Endothelial cell of umbilical vein (primary cell): ENCODE measurements around the gene LMAN1L. TPM values are rescaled to one million over a fixed set of nuclear protein-coding genes. Genes with fewer than 3 reads are reported as not detected.

Experiments used
- BruUV-seq: library from RNA; stranded (reverse); fragments of 400-500 nt; replicated peaks from 2 replicates; lab custom pipeline; 2021; lab: Mats Ljungman, UMichigan
- CTCF ChIA-PET: fragments of 300-600, 350-600 bp; sonication (Branson Sonifier 250); formaldehyde crosslinking; loops from one replicate; lab custom pipeline; 2021; ENCODE audit warnings: antibody characterized with exemption, inconsistent platforms; lab: Charles Lee
- POLR2A ChIA-PET: fragments of 300-600, 350-600 bp; sonication (Branson Sonifier 250); formaldehyde crosslinking; loops from one replicate; lab custom pipeline; 2021; ENCODE audit warnings: antibody characterized with exemption, inconsistent platforms; lab: Charles Lee
- DNase-seq: peaks from one replicate; pipeline ENCODE4 v3.0.0-alpha.2; 2011; ENCODE audit warnings: low read depth, low spot score
- FAIRE-seq: peaks from 2 replicates; lab custom pipeline; 2011; peaks lifted over from hg19 to GRCh38; lab: Jason Lieb, UNC
- H2AFZ ChIP-seq: 2 replicates; pipeline ENCODE4 v1.6.0; 2012; ENCODE audit warnings: low read depth, low read length, control low read depth, inconsistent platforms
- H3K27ac ChIP-seq: 2 replicates; pipeline ENCODE4 v1.5.1; 2011; ENCODE audit warnings: low read depth, mild to moderate bottlenecking, control low read depth, low read length, moderate library complexity; ENCODE audit not compliant: insufficient read depth
- H3K27me3 ChIP-seq, 2 experiments: 2 replicates each; pipeline versions ENCODE4 v1.6.0 to v1.6.1; 2011; ENCODE audit warnings: low read length in 2 of 2, mixed read lengths in 1 of 2; ENCODE audit not compliant: control insufficient read depth in 2 of 2, insufficient read depth in 2 of 2
- H3K36me3 ChIP-seq, 2 experiments: 2 replicates in 1 of 2; 3 replicates in 1 of 2; pipeline ENCODE4 v1.5.1; 2011; ENCODE audit warnings: low read length in 2 of 2, mild to moderate bottlenecking in 1 of 2, moderate library complexity in 1 of 2; ENCODE audit not compliant: control insufficient read depth in 2 of 2, insufficient read depth in 2 of 2; ENCODE audit errors: extremely low read depth in 1 of 2
- H3K4me1 ChIP-seq: 3 replicates; pipeline ENCODE4 v1.5.1; 2011; ENCODE audit warnings: mild to moderate bottlenecking, low read length; ENCODE audit not compliant: control insufficient read depth, insufficient read depth; ENCODE audit errors: extremely low read depth
- H3K4me2 ChIP-seq: 2 replicates; pipeline ENCODE4 v1.6.1; 2011; ENCODE audit warnings: low read length, control low read depth, mixed read lengths; ENCODE audit not compliant: insufficient read depth
- H3K4me3 ChIP-seq, 3 experiments: fragments of 200-600 bp in 1 of 3; sonication (generic), shearing (Covaris generic) in 1 of 3; replicated peaks in 1 of 3; 2 replicates each; pipeline ENCODE4 v1.5.1; 2011 to 2016; ENCODE audit warnings: control low read depth in 3 of 3, low read length in 3 of 3, mild to moderate bottlenecking in 2 of 3, inconsistent platforms in 1 of 3, low read depth in 1 of 3, moderate library complexity in 1 of 3; ENCODE audit not compliant: insufficient read depth in 1 of 3
- H3K79me2 ChIP-seq: 2 replicates; pipeline ENCODE4 v1.6.0; 2012; ENCODE audit warnings: low read length, inconsistent platforms; ENCODE audit not compliant: control insufficient read depth, insufficient read depth
- H3K9ac ChIP-seq: replicated peaks from 2 replicates; pipeline ENCODE3; 2011; ENCODE audit warnings: low read length, control low read depth; ENCODE audit not compliant: insufficient read depth; ENCODE audit errors: extremely low read depth
- H3K9me1 ChIP-seq: replicated peaks from 3 replicates; pipeline ENCODE4 v1.6.0; 2011; ENCODE audit warnings: mild to moderate bottlenecking, low read length; ENCODE audit not compliant: control insufficient read depth, insufficient read depth; ENCODE audit errors: extremely low read depth
- H3K9me3 ChIP-seq: replicated peaks from 2 replicates; pipeline ENCODE4 v1.5.1; 2012; ENCODE audit warnings: low read length, inconsistent platforms; ENCODE audit not compliant: control insufficient read depth, insufficient read depth
- H4K20me1 ChIP-seq: replicated peaks from 2 replicates; pipeline ENCODE3; 2011; ENCODE audit warnings: mild to moderate bottlenecking, low read length; ENCODE audit not compliant: control insufficient read depth, insufficient read depth; ENCODE audit errors: extremely low read depth
- CTCF ChIP-seq, 2 donors: IDR thresholded peaks; 1 replicate in 1 of 2; 2 replicates in 1 of 2; pipeline ENCODE4 v1.5.1; 2011; ENCODE audit warnings: low read length in 2 of 2, mild to moderate bottlenecking in 2 of 2, moderate library complexity in 2 of 2, control low read depth in 1 of 2, inconsistent platforms in 1 of 2, low read depth in 1 of 2; ENCODE audit not compliant: insufficient read depth in 1 of 2; ENCODE audit errors: extremely low read depth in 1 of 2
- EZH2 ChIP-seq: IDR thresholded peaks from 2 replicates; pipeline ENCODE4 v1.6.1; 2012; ENCODE audit warnings: borderline replicate concordance, low read depth, mild to moderate bottlenecking, moderate library complexity, low read length, inconsistent platforms; ENCODE audit not compliant: severe bottlenecking
- FOS ChIP-seq: IDR thresholded peaks from 2 replicates; pipeline ENCODE4 v1.6.1; 2011; ENCODE audit warnings: mild to moderate bottlenecking, low read length, moderate library complexity, borderline replicate concordance; ENCODE audit not compliant: insufficient read depth
- GATA2 ChIP-seq: IDR thresholded peaks from 2 replicates; pipeline ENCODE4 v1.7.0; 2011; ENCODE audit warnings: low read depth, mild to moderate bottlenecking, moderate library complexity, mixed read lengths, low read length; ENCODE audit not compliant: insufficient read length, insufficient read depth
- JUN ChIP-seq: IDR thresholded peaks from 2 replicates; pipeline ENCODE4 v1.6.1; 2011; ENCODE audit warnings: borderline replicate concordance, low read depth; ENCODE audit not compliant: insufficient read length, insufficient read depth
- MAX ChIP-seq: IDR thresholded peaks from 2 replicates; pipeline ENCODE4 v1.6.1; 2011; ENCODE audit not compliant: insufficient read depth, insufficient read length
- MYC ChIP-seq: IDR thresholded peaks from one replicate; pipeline ENCODE4 v1.6.1; 2011; ENCODE audit warnings: mild to moderate bottlenecking, low read depth, low read length
- POLR2A ChIP-seq: IDR thresholded peaks from 2 replicates; pipeline ENCODE4 v1.6.1; 2012; ENCODE audit warnings: low read depth, mild to moderate bottlenecking, control low read depth, low read length
- POLR2AphosphoS5 ChIP-seq: IDR thresholded peaks from 2 replicates; pipeline ENCODE4 v1.6.1; 2012; ENCODE audit warnings: low read depth, mild to moderate bottlenecking, control low read depth, low read length, moderate library complexity; ENCODE audit not compliant: insufficient read depth
- dilution Hi-C: fragments of 300-500 bp; cut with MboI; formaldehyde crosslinking; loops from one replicate; pipeline ENCODE4 v1.15.0; 2019; ENCODE audit warnings: low sequenced_read_pairs; ENCODE audit not compliant: extremely low pct_ligation_motif_present
- intact Hi-C: fragments of 100-400 bp; cut with micrococcal nuclease; formaldehyde crosslinking; loops from one replicate; pipeline ENCODE4 v1.10.0; 2022
- polyA plus RNA-seq, 4 experiments: library from polyadenylated mRNA; depleted of rRNA in 3 of 4; stranded (reverse) in 3 of 4; unstranded in 1 of 4; fragments of >200 nt; gene quantifications; 2 replicates each; pipeline versions ENCODE4 v1.2.1 to v1.2.3, GENCODE V29; 2011 to 2012; ENCODE audit warnings: missing spikeins in 1 of 4
- total RNA-seq: library from RNA; stranded (reverse); gene quantifications from 2 replicates; pipeline ENCODE4 v1.2.3, GENCODE V29; 2021

LMAN1L gene
- total and polyA plus RNA-seq, 2 donors (not counting 3 experiments of a cell fraction or from before 2014, with no cell fraction given), result not detected

DNA sequence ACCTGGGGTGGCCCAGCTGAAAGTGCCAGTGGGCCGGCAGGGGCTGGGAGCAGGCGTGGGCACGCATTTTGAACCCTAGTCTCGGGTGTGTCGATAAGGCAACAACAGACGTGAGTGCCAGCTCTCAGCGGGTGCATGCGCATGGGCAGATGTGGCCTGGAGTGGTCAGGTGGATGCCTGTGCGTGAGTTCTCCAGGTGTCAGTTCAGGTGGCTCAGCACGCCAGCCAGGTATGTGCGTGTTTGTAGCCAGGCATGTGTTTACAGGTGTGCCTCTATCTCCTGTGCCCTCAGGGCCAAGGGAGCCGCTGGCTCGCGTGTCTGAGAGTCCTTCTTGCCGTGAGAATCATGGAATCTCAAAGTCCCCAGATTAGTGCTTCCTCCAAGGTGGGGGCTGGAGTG, 49.2 kb upstream of the LMAN1L start:
- H2AFZ ChIP-seq, result no peak overlapping the region
- no TSS peak for BruUV-seq

More for the DNA sequence above, 49.2 kb upstream of the LMAN1L start:
- TF ChIP-seq EZH2 (no peak), POLR2AphosphoS5 (no peak), GATA2 (no peak), MYC (no peak), FOS (no peak), POLR2A (no peak), CTCF (IDR thresholded peaks at IDR 0.05; ENCODE audit: extremely low read depth in 1 of 2, insufficient read depth in 1 of 2, low read depth in 1 of 2, low read length in 2 of 2) (no peak), JUN (no peak), MAX (no peak)
- H3K36me3 ChIP-seq, result no peaks in the 10 kb centered on the region
- ChIA-PET POLR2A (no interaction called here), CTCF (interaction anchor here (0.7 to 2.8 kb wide), 6 partner anchors 8 to 379 kb away, joined by 3 to 20 read pairs (median 4); no protein-coding TSS in a partner anchor)
- H3K9me1 ChIP-seq, result no peaks in the 10 kb centered on the region
- H3K9ac ChIP-seq, result no peak overlapping the region
- no peaks in the 10 kb centered on the region for H3K27me3 ChIP-seq
- no peak for DNase-seq
- no peak for FAIRE-seq
- no peaks in the 10 kb centered on the region for H3K9me3 ChIP-seq
- dilution Hi-C loops, result loop anchor here (25.0 kb wide), 1 partner anchor 126 kb away; no protein-coding TSS in a partner anchor
- H4K20me1 ChIP-seq, result no peaks in the 10 kb centered on the region
- H3K27ac ChIP-seq, result no peak overlapping the region
- intact Hi-C loops, result loop anchor here (10.0 kb wide), 1 partner anchor 219 kb away; the partner anchor contains the start of gene ARID3B
- H3K4me1 ChIP-seq, result peaks cover 9% of the 10 kb centered on the region
- no peak overlapping the region for H3K4me2 ChIP-seq
- no peaks in the 10 kb centered on the region for H3K79me2 ChIP-seq
- no peak overlapping the region for H3K4me3 ChIP-seq
